HUES48 (cell line): ENCODE measurements around the gene KRTAP29-1.
"Not testable (repeated sequence)": the region's sequence is repeated elsewhere in the genome, so short reads cannot be mapped to it uniquely, and the experiment has no call there.

ENCODE experiments used
- H3K27ac ChIP-seq: one replicate; pipeline ENCODE4 v1.7.0; 2013; ENCODE audit warnings: low read depth, low read length, inconsistent platforms
- H3K27me3 ChIP-seq: 2 replicates; pipeline ENCODE4 v1.6.1; 2013; ENCODE audit warnings: mild to moderate bottlenecking, low read length; ENCODE audit not compliant: control insufficient read depth, insufficient read depth
- H3K36me3 ChIP-seq: 2 replicates; pipeline ENCODE4 v1.6.1; 2013; ENCODE audit warnings: low read length; ENCODE audit not compliant: control insufficient read depth, insufficient read depth
- H3K4me1 ChIP-seq: 2 replicates; pipeline ENCODE4 v1.6.1; 2013; ENCODE audit warnings: mild to moderate bottlenecking, low read length; ENCODE audit not compliant: control insufficient read depth, insufficient read depth
- H3K4me3 ChIP-seq: 2 replicates; pipeline ENCODE4 v1.5.1; 2013; ENCODE audit warnings: mild to moderate bottlenecking, low read depth, low read length
- H3K9ac ChIP-seq: 2 replicates; pipeline ENCODE4 v1.6.1; 2013; ENCODE audit warnings: mild to moderate bottlenecking, low read depth, low read length, moderate library complexity
- H3K9me3 ChIP-seq: 2 replicates; pipeline ENCODE4 v1.6.1; 2013; ENCODE audit warnings: low read length; ENCODE audit not compliant: control insufficient read depth, insufficient read depth

KRTAP29-1 gene

DNA sequence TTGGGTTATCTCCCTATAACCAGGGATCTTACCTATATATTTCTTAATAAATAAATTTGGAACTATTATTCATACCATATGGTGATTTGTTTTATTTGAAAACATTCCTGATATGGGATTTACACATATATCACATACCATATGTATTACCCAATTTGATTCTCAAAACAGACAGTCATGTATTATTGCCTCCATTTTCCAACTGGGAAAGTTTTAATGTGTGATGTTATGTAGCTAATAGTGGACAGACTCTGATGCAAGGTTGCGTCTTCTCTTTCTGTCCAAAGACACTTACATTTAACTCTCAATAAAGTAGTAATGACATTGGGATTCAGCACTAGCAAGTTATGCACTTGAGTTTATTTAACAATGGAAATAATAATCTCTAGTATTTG, 46.4 kb downstream of the KRTAP29-1 start:
- no peaks in the 10 kb centered on the region for H3K27me3 ChIP-seq
- H3K9me3 ChIP-seq: no peaks in the 10 kb centered on the region
- H3K36me3 ChIP-seq: no peaks in the 10 kb centered on the region
- H3K4me1 ChIP-seq: no peaks in the 10 kb centered on the region
- H3K27ac ChIP-seq: no peak overlapping the region
- H3K9ac ChIP-seq: no peak overlapping the region
- H3K4me3 ChIP-seq: no peak overlapping the region

- H3K9ac ChIP-seq, H3K27me3 ChIP-seq, H3K27ac ChIP-seq, H3K36me3 ChIP-seq, H3K9me3 ChIP-seq, H3K4me1 ChIP-seq, H3K4me3 ChIP-seq: not testable (repeated sequence)
Observed at GRCh38 chr17:41255381-41256290, 47.0 kb downstream of the KRTAP29-1 start, which contains the start of gene KRTAP9-9. KRTAP9-9 (plus strand) TSS chr17:41255384.

DNA sequence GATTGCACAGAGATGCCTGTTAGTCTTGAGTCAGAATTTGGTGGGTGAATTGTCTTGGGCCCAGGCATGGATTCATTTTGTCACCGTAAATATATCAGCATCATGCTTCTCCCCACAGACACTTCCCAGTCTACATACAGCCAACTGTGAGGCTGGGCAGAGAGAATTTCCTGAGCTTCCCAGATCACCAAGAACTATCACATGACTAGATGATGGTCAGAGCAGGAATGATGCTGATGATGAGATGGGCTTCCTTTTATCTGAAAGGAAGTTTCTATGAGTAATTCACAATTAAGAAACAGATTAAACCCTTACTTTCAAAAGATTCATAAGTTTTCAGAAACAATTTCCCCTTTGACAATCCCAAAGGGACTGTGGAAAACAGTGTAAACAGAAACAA, 47.8 kb downstream of the KRTAP29-1 start:
- Histone ChIP-seq H3K4me3 (no peak overlapping the region), H3K27me3 (no peaks in the 10 kb centered on the region)

More for the DNA sequence above, 47.8 kb downstream of the KRTAP29-1 start:
- H3K36me3 ChIP-seq: no peaks in the 10 kb centered on the region
- H3K9me3 ChIP-seq: no peaks in the 10 kb centered on the region
- no peaks in the 10 kb centered on the region for H3K4me1 ChIP-seq
- no peak overlapping the region for H3K27ac ChIP-seq
- no peak overlapping the region for H3K9ac ChIP-seq
